Thymus (tissue), 11 donors: ENCODE measurements around the gene ITGA3. TPM values are rescaled to one million over a fixed set of nuclear protein-coding genes. Genes with fewer than 3 reads are reported as not detected.
"Not testable (repeated sequence)": the region's sequence is repeated elsewhere in the genome, so short reads cannot be mapped to it uniquely, and the experiment has no call there.

Source experiments
- DNase-seq, 9 donors: peaks; one replicate each; pipeline ENCODE4 v3.0.0-alpha.2; 2013; ENCODE audit warnings: low spot score in 9 of 9, low read depth in 6 of 9, missing footprints in 1 of 9
- H3K27ac ChIP-seq, 2 donors: one replicate each; pipeline ENCODE4 v1.5.1; 2013; ENCODE audit warnings: control low read depth in 1 of 2, low read depth in 1 of 2, low read length in 1 of 2, mild to moderate bottlenecking in 1 of 2, moderate library complexity in 1 of 2
- H3K27me3 ChIP-seq, 2 donors: one replicate each; pipeline ENCODE4 v1.5.1; 2013; ENCODE audit warnings: low read length in 1 of 2; ENCODE audit not compliant: control insufficient read depth in 2 of 2, insufficient read depth in 1 of 2
- H3K36me3 ChIP-seq, 2 donors: one replicate each; pipeline ENCODE4 v1.5.1; 2013; ENCODE audit warnings: low read length in 1 of 2, mild to moderate bottlenecking in 1 of 2, moderate library complexity in 1 of 2; ENCODE audit not compliant: control insufficient read depth in 2 of 2, insufficient read depth in 2 of 2
- H3K4me1 ChIP-seq, 2 donors: one replicate each; pipeline ENCODE4 v1.5.1; 2013; ENCODE audit warnings: low read length in 2 of 2; ENCODE audit not compliant: control insufficient read depth in 2 of 2, insufficient read depth in 2 of 2
- H3K4me3 ChIP-seq, 2 donors: one replicate each; pipeline ENCODE4 v1.5.1; 2013; ENCODE audit warnings: low read length in 2 of 2, control low read depth in 1 of 2, mild to moderate bottlenecking in 1 of 2
- H3K9me3 ChIP-seq, 2 donors: one replicate each; pipeline ENCODE4 v1.5.1; 2013; ENCODE audit warnings: low read length in 1 of 2, mild to moderate bottlenecking in 1 of 2; ENCODE audit not compliant: control insufficient read depth in 2 of 2, insufficient read depth in 1 of 2
- WGBS: extraction: QIAGEN DNeasy Blood & Tissue Kit; methylation state at CpG from one replicate; pipeline ENCODE4 v1.1.7; 2013; 5-methylcytosine and 5-hydroxymethylcytosine counted together
- polyA plus RNA-seq: library from polyadenylated mRNA; stranded (reverse); fragments of 200-250 nt; gene quantifications from one replicate; pipeline ENCODE4 v1.2.3, GENCODE V29; 2013
- total RNA-seq: library from RNA; stranded (reverse); fragments of 120-200 nt; gene quantifications from one replicate; pipeline ENCODE4 v1.2.4, GENCODE V29; 2013
- donor health status: healthy.

The ITGA3 gene
- total and polyA plus RNA-seq, 2 donors = 9.1 to 27.7 TPM

DNA sequence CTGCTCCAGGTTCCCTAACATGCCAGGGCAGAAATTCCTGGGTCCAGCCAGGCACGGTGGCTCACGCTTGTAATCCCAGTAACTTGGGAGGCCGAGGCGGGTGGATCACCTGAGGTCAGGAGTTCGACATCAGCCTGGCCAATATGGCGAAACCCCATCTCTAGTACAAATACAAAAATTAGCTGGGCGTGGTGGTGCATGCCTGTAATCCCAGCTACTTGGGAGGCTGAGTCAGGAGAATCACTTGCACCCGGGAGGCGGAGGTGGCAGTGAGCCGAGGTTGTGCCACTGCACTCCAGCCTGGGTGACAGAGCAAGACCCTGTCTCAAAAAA, 5.8 kb downstream of the ITGA3 start:
- not testable (repeated sequence) for DNase-seq, H3K9me3 ChIP-seq, H3K4me3 ChIP-seq, H3K27ac ChIP-seq, H3K36me3 ChIP-seq
- H3K4me1 ChIP-seq = peaks cover 5 to 12% of the 10 kb centered on the region in 2 donors
- 95% methylated on average over 10 of the region's 10 CpGs for WGBS
- peaks cover 6 to 50% of the 10 kb centered on the region in 2 donors for H3K27me3 ChIP-seq

GRCh38 chr17:50062293-50063243, 6.7 kb downstream of the ITGA3 start:
- H3K9me3 ChIP-seq = no peaks in the 10 kb centered on the region
- H3K4me3 ChIP-seq = no peak overlapping the region
- H3K36me3 ChIP-seq = no peaks in the 10 kb centered on the region
- H3K27ac ChIP-seq = peak overlapping the region in 1 of 2 donors; percentile 60
- DNase-seq = no peak
- peaks cover 0 to 3% of the 10 kb centered on the region in 2 donors for H3K4me1 ChIP-seq
- H3K27me3 ChIP-seq = peaks cover 3 to 42% of the 10 kb centered on the region in 2 donors
- WGBS = 92% methylated on average over 10 of the region's 10 CpGs

DNA sequence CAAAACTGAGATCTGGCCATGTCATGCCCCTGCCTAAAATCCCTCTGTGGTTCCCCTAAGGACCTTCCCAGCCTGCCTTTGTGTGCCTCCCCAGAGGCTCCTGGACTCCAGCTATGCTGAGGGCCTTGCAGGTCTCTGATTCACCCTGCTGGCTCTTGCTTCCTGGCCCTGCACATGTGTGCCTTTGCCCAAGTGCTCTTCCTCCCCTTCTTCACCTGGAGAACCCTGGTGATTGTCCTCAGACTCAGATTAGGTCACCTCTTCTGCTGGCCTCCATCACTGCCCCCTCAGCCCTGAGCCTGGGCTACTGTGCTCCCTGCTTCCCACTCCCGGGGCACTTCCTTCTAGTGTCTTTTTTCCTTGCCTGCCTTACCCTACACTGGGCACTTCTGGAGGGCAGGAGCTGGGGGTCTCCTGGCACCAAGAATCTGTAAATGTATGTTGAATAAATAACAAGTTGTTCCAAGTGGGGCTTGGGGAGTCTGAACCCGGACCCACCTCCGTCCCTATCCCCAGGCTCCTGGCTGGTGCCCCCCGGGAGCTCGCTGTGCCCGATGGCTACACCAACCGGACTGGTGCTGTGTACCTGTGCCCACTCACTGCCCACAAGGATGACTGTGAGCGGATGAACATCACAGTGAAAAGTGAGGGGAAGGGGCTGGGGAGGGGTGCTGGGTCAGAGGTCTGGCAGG, 7.8 kb downstream of the ITGA3 start:
- Histone ChIP-seq H3K4me1 (peaks cover 0 to 3% of the 10 kb centered on the region in 2 donors), H3K9me3 (no peaks in the 10 kb centered on the region), H3K4me3 (no peak overlapping the region), H3K27me3 (peaks cover 0 to 30% of the 10 kb centered on the region in 2 donors), H3K36me3 (no peaks in the 10 kb centered on the region), H3K27ac (peak overlapping the region in 1 of 2 donors; percentile 33)
- no peak for DNase-seq
- 96% methylated on average over 8 of the region's 8 CpGs for WGBS

DNA sequence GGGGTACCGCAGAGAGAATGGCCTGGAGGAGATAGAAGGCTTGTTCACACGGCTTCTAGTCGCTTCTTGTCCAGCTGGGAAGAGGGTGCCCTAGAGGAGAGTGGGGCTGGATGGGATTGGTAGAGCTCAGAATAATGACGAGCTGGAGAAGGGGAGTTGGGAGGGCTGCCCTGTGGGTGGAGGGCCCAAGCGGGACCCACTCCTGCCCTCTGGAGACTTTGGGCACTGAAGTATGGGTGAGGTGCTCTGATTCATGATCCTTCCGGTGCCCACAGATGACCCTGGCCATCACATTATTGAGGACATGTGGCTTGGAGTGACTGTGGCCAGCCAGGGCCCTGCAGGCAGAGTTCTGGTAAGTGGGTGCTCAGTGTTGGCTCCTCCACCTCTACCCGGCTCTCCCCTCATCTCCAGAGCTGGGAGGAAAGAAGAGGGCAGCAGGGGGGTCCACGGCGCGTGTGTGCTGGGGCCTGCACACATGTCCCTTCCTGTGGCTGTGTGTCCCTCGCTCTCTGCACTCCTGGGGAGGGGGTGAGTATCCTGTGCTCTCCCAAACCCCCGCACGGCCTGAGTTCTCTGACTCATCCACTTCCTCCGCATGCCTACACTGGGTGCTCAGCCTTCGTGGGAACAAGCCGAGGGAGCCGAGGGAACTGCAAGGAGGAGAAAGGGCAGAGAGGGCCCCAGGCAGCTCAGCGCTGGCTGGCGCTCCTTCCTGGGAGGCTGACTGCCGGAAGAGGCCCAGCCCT, 8.5 kb downstream of the ITGA3 start:
- Histone ChIP-seq H3K27me3 (peaks cover 0 to 23% of the 10 kb centered on the region in 2 donors), H3K4me3 (no peak overlapping the region), H3K27ac (peak overlapping the region in 1 of 2 donors; percentile 33), H3K4me1 (peaks cover 0 to 3% of the 10 kb centered on the region in 2 donors), H3K36me3 (no peaks in the 10 kb centered on the region), H3K9me3 (no peaks in the 10 kb centered on the region)
- WGBS = 77% methylated on average over 20 of the region's 20 CpGs
- DNase-seq = no peak

DNA sequence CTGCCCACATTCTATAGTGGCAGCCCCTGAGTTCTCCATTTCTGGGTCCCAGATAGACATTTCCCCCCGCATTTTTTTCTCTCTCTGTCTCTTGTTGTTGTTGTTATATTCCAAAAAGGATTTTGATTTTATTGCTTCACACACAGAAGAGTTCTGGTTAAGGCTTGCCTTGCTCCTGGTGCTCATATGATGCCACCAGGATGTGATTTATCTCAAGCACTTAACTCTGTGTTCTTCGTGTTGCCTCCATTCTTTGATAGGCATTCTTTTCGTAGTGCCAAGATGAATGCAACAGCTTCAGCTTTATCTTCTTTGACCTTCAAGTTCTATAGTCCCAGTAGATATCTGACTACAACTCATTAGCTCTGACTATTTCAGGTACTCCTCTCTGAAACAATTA, 9.1 kb downstream of the ITGA3 start:
- 77% methylated on average over 3 of the region's 3 CpGs for WGBS
- Histone ChIP-seq H3K27ac (no peak overlapping the region), H3K36me3 (no peaks in the 10 kb centered on the region), H3K9me3 (no peaks in the 10 kb centered on the region), H3K27me3 (peaks cover 0 to 20% of the 10 kb centered on the region in 2 donors), H3K4me1 (peaks cover 0 to 3% of the 10 kb centered on the region in 2 donors), H3K4me3 (no peak overlapping the region)
- DNase-seq = no peak

GRCh38 chr17:50066995-50067394, 11.1 kb downstream of the ITGA3 start:
- Histone ChIP-seq H3K36me3 (no peaks in the 10 kb centered on the region), H3K4me1 (peaks cover 0 to 3% of the 10 kb centered on the region in 2 donors), H3K27ac (no peak overlapping the region), H3K4me3 (no peak overlapping the region), H3K9me3 (peaks cover 0 to 9% of the 10 kb centered on the region in 2 donors), H3K27me3 (peaks cover 0 to 20% of the 10 kb centered on the region in 2 donors)
- no peak for DNase-seq
- WGBS = 97% methylated on average over 2 of the region's 2 CpGs

GRCh38 chr17:50067996-50068395, 12.1 kb downstream of the ITGA3 start:
- Histone ChIP-seq H3K27ac (no peak overlapping the region), H3K27me3 (peaks cover 0 to 15% of the 10 kb centered on the region in 2 donors), H3K9me3 (peaks cover 0 to 9% of the 10 kb centered on the region in 2 donors), H3K36me3 (no peaks in the 10 kb centered on the region), H3K4me1 (peaks cover 0 to 4% of the 10 kb centered on the region in 2 donors), H3K4me3 (no peak overlapping the region)
- 96% methylated on average over 13 of the region's 13 CpGs for WGBS
- DNase-seq = no peak

DNA sequence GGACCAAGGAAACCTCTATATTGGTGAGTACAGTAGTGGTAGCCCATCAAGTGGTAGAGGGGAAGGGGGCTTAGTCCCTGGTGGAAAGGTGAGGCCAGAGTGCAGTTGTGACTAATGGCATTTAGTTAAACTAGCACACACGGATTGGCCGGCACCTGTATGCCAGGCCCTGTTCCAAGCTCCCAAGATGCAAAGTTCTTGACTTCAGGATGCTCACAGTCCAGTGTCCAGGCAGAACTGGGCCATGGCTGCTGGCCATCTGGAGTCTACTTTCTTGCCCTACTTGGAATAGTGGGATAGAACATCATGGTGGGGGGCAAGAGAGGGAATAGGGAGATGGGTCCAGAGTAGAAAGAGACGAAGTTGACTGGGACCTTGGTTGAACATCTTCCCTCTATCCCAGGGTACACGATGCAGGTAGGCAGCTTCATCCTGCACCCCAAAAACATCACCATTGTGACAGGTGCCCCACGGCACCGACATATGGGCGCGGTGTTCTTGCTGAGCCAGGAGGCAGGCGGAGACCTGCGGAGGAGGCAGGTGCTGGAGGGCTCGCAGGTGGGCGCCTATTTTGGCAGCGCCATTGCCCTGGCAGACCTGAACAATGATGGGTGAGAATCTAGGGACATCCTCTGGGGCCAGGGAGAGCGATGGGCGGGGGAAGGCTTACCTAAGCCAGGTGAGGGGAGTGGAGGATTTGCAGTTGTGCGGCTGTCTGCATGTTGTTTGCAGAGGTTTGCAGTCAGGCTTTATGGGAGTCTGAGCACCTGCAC, 15.2 kb downstream of the ITGA3 start:
- Histone ChIP-seq H3K27me3 (peaks cover 0 to 13% of the 10 kb centered on the region in 2 donors), H3K4me1 (peaks cover 0 to 4% of the 10 kb centered on the region in 2 donors), H3K9me3 (peaks cover 0 to 9% of the 10 kb centered on the region in 2 donors), H3K4me3 (no peak overlapping the region), H3K36me3 (no peaks in the 10 kb centered on the region), H3K27ac (no peak overlapping the region)
- 97% methylated on average over 16 of the region's 16 CpGs for WGBS
- no peak for DNase-seq
